Measurements from ENCODE around the gene ATP1B1. TPM values are rescaled to one million over a fixed set of nuclear protein-coding genes. Genes with fewer than 3 reads are reported as not detected.

ATP1B1 gene
- total RNA-seq, 1 experiment from 2014 or later, result 44.4 TPM

DNA sequence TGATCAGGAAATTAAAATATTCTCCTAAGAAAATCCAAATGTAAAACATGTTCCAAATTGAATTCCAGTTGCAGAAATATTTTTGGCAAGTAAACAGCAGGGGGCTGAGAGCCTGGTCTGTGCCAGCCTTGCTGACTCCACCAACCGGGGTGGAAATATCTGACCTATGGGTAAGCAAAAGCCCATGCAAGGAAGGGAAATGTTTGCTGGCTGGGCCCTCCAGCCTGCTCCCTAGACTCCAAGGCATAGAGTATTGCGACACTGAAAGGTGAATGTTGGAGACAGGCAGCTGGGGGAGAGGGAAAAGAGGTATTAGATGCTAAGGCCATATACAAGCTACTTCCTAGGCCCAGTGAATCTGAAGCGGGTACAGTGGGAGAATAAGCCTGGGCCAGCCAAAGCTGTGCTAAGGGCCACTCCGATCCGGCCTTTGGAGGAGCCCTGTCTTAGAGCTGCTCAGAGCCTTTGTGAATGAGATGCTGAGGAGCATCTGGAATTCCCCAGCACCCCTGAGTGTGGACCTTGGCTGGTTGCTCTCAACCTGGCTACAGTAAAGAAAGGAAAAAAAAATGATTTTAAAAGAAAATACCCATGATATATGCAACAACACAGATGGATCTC is 24.9 kb upstream of the ATP1B1 start:
- H3K9me3 ChIP-seq (ENCODE audit: control insufficient read depth, low read depth, low read length), result no peaks in the 10 kb centered on the region
- no peak overlapping the region for H3K23ac ChIP-seq (ENCODE audit: insufficient read length, low read depth, low read length)
- no peak overlapping the region for H4K8ac ChIP-seq (replicated peaks; ENCODE audit: insufficient read length, low read depth, low read length)
- H2BK15ac ChIP-seq (ENCODE audit: low read depth, low read length), result no peak overlapping the region
- H4K20me1 ChIP-seq (ENCODE audit: control insufficient read depth, insufficient read depth, insufficient read length), result no peaks in the 10 kb centered on the region
- no peak overlapping the region for H3K14ac ChIP-seq (ENCODE audit: insufficient read depth, low read length)
- no peaks in the 10 kb centered on the region for H3K4me1 ChIP-seq (ENCODE audit: insufficient read depth, low read length)
- H3K4ac ChIP-seq (ENCODE audit: low read depth, low read length), result no peak overlapping the region
- H3K4me2 ChIP-seq (ENCODE audit: insufficient read depth, insufficient read length, low read length), result no peak overlapping the region
- TF ChIP-seq, protein P1, sequence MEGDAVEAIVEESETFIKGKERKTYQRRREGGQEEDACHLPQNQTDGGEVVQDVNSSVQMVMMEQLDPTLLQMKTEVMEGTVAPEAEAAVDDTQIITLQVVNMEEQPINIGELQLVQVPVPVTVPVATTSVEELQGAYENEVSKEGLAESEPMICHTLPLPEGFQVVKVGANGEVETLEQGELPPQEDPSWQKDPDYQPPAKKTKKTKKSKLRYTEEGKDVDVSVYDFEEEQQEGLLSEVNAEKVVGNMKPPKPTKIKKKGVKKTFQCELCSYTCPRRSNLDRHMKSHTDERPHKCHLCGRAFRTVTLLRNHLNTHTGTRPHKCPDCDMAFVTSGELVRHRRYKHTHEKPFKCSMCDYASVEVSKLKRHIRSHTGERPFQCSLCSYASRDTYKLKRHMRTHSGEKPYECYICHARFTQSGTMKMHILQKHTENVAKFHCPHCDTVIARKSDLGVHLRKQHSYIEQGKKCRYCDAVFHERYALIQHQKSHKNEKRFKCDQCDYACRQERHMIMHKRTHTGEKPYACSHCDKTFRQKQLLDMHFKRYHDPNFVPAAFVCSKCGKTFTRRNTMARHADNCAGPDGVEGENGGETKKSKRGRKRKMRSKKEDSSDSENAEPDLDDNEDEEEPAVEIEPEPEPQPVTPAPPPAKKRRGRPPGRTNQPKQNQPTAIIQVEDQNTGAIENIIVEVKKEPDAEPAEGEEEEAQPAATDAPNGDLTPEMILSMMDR (conservative IDR thresholded peaks at IDR 0.05), result no peak
- H3K27me3 Mint-ChIP-seq (ENCODE audit: low read depth), result no peaks in the 10 kb centered on the region; the same call in 1 of the 2 replicates
- no peak overlapping the region for H2BK5ac ChIP-seq (ENCODE audit: insufficient read length, low read length)
- H2BK120ac ChIP-seq (ENCODE audit: low read depth, low read length, poor library complexity, severe bottlenecking), result no peak overlapping the region
- no peak overlapping the region for H3K27ac ChIP-seq (ENCODE audit: insufficient read length, low read depth, low read length)
- H3K9me3 Mint-ChIP-seq, result no peaks in the 10 kb centered on the region
- no peak overlapping the region for H3K18ac ChIP-seq (ENCODE audit: insufficient read length, low read depth, low read length)
- no peak overlapping the region for H3K9ac ChIP-seq (ENCODE audit: extremely low read depth, insufficient read length, low read length)
- H2BK20ac ChIP-seq (ENCODE audit: low read depth, low read length, poor library complexity, severe bottlenecking), result no peak overlapping the region
- no peak overlapping the region for H2BK12ac ChIP-seq (ENCODE audit: insufficient read length, low read depth, low read length)
- no peak overlapping the region for H4K91ac ChIP-seq (ENCODE audit: insufficient read length, low read depth, low read length)
- H3K79me2 ChIP-seq (ENCODE audit: insufficient read depth, low read length), result no peaks in the 10 kb centered on the region
- H3K27ac Mint-ChIP-seq, result no peak overlapping the region
- no peak overlapping the region for H3K56ac ChIP-seq (ENCODE audit: insufficient read length, low read depth, low read length)
- no peak overlapping the region for H3K4me3 Mint-ChIP-seq
- no CpG with 5 or more reads among the region's 5 CpGs for WGBS (ENCODE audit: extremely low coverage, insufficient read length, low lambda C conversion rate)
- no peak overlapping the region for H4K5ac ChIP-seq (ENCODE audit: insufficient read length, low read depth, low read length)
- no peak overlapping the region for H3T11ph ChIP-seq (ENCODE audit: low read length)
- no peaks in the 10 kb centered on the region for H3K36me3 Mint-ChIP-seq (ENCODE audit: insufficient read depth in 1 of 3, low read depth in 3 of 3)
- no peaks in the 10 kb centered on the region for H3K23me2 ChIP-seq (ENCODE audit: insufficient read length, low read depth, low read length, poor library complexity, severe bottlenecking)
- H3K79me1 ChIP-seq (ENCODE audit: insufficient read depth, low read depth, low read length, poor library complexity, severe bottlenecking), result no peaks in the 10 kb centered on the region
- H3K4me1 Mint-ChIP-seq, result peaks cover 21 to 22% of the 10 kb centered on the region in 2 experiments
- no peak for DNase-seq
- H2AFZ ChIP-seq (ENCODE audit: low read length), result no peak overlapping the region
- H2AK5ac ChIP-seq (ENCODE audit: insufficient read length, low read length), result no peak overlapping the region
- no peaks in the 10 kb centered on the region for H3K27me3 ChIP-seq (ENCODE audit: insufficient read depth, low read length)

All from H9 (cell line).